ENCODE data around the gene CNTLN.

CNTLN gene

GRCh38 chr9:17185481-17186029, 50.7 kb downstream of the CNTLN start:
- no peak for TF ChIP-seq CTCF (IDR thresholded peaks at IDR 0.05; ENCODE audit: control insufficient read depth, extremely low read depth, insufficient read depth)
- H3K4me3 ChIP-seq (ENCODE audit: low read depth, low read length): no peak overlapping the region
- no peak for DNase-seq (ENCODE audit: low read depth)

DNA sequence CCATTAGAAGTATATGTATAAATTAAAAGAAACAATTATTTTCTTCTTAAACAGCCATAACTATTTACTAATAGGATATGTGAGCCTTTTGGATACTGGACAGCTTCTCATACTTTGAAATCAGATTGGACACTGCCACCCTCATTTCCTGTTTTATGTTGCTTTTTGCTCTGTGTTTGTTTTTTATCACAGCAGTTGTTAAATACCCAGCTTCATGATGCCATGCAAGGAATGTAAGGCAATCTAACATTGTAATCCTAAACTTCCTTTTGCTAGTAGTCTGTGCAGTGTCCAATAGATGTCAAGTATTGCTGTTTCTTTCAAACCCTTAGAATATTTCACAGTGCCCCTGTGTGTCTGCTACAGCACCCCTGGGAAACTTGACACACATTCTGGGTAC, 56.2 kb downstream of the CNTLN start:
- no peak overlapping the region for H3K4me3 ChIP-seq (ENCODE audit: low read depth, low read length)
- TF ChIP-seq CTCF (IDR thresholded peaks at IDR 0.05; ENCODE audit: control insufficient read depth, extremely low read depth, insufficient read depth): no peak
- no peak for DNase-seq (ENCODE audit: low read depth)

- no peak for TF ChIP-seq CTCF (IDR thresholded peaks at IDR 0.05; ENCODE audit: control insufficient read depth, extremely low read depth, insufficient read depth)
- no peak for DNase-seq (ENCODE audit: low read depth)
- no peak overlapping the region for H3K4me3 ChIP-seq (ENCODE audit: low read depth, low read length)
Observed at GRCh38 chr9:17204611-17205152, 69.8 kb downstream of the CNTLN start.

DNA sequence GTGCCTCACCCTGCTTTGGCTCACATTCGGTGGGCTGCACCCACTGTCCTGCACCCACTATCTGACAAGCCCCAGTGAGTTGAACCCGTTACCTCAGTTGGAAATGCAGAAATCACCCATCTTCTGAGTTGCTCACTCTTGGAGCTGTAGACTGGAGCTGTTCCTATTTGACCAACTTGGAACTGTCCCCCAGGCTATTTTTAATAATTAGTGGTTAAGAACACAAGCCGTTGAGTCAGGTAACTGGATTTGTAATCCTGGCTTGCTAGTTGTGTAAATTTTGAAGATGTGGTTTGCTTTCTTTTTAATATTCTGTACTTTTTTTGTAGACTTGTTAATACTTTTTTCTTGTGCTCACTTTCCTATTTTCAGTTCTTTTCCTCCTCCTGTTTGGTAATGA, 81.2 kb downstream of the CNTLN start:
- DNase-seq (ENCODE audit: low read depth): no peak
- no peak overlapping the region for H3K4me3 ChIP-seq (ENCODE audit: low read depth, low read length)
- TF ChIP-seq CTCF (IDR thresholded peaks at IDR 0.05; ENCODE audit: control insufficient read depth, extremely low read depth, insufficient read depth): no peak

GRCh38 chr9:17216646-17217045, 81.8 kb downstream of the CNTLN start:
- DNase-seq (ENCODE audit: low read depth): no peak
- H3K4me3 ChIP-seq (ENCODE audit: low read depth, low read length): no peak overlapping the region
- TF ChIP-seq CTCF (IDR thresholded peaks at IDR 0.05; ENCODE audit: control insufficient read depth, extremely low read depth, insufficient read depth): no peak

GRCh38 chr9:17217272-17217671, 82.4 kb downstream of the CNTLN start:
- no peak for TF ChIP-seq CTCF (IDR thresholded peaks at IDR 0.05; ENCODE audit: control insufficient read depth, extremely low read depth, insufficient read depth)
- H3K4me3 ChIP-seq (ENCODE audit: low read depth, low read length): no peak overlapping the region
- DNase-seq (ENCODE audit: low read depth): no peak

- H3K4me3 ChIP-seq (ENCODE audit: low read depth, low read length): no peak overlapping the region
- no peak for DNase-seq (ENCODE audit: low read depth)
- peak; percentile 41 for TF ChIP-seq CTCF (IDR thresholded peaks at IDR 0.05; ENCODE audit: control insufficient read depth, extremely low read depth, insufficient read depth)
Observed at GRCh38 chr9:17219261-17219660, 84.4 kb downstream of the CNTLN start.
